ENCODE results near the gene TAS1R2.
"Not testable (repeated sequence)": the region's sequence is repeated elsewhere in the genome, so short reads cannot be mapped to it uniquely, and the experiment has no call there.

TAS1R2 gene

DNA sequence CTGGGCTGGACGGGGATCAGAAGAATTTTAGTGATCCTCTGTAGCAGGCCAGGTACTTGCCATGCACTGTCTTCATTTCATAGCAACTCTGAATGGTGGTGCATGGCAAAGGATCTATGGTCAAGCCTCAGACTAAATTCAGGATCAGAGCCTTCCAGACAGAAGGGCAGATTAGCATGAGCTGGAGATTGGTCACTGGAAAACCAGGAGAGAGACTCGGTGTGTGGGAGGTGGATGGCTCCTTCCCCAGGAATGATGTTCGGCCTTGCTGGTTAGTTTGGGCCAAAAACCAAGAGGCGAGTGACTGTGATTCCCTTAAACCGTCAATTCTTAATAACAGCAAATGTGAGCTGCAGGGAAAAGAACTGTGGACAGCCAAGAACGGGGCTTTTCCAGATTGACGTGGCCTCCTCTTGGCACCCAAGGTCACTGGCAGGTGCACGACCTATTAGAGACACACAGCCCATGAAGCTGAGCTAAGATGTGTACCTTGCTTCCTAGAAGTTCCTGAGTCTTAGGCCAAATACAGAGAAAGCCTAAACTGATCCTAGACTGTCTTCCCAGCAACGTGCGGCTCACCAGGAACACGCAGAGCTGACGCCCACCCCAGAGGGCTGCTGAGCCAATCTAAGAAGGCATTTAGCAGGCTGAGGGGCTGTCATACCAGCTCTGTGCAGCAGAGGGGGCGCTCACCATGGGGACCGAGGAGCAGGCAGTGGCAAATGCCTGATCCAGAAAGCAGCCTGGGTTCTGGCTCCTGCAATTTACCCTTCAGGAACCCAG is 24.4 kb upstream of the TAS1R2 start:
- peak; percentile 49 to 58 for DNase-seq

- no peak for DNase-seq
These were observed 23.6 kb upstream of the TAS1R2 start for GRCh38 chr1:18883079-18883478.

GRCh38 chr1:18882486-18882885 is 23.0 kb upstream of the TAS1R2 start:
- no peak for DNase-seq

DNA sequence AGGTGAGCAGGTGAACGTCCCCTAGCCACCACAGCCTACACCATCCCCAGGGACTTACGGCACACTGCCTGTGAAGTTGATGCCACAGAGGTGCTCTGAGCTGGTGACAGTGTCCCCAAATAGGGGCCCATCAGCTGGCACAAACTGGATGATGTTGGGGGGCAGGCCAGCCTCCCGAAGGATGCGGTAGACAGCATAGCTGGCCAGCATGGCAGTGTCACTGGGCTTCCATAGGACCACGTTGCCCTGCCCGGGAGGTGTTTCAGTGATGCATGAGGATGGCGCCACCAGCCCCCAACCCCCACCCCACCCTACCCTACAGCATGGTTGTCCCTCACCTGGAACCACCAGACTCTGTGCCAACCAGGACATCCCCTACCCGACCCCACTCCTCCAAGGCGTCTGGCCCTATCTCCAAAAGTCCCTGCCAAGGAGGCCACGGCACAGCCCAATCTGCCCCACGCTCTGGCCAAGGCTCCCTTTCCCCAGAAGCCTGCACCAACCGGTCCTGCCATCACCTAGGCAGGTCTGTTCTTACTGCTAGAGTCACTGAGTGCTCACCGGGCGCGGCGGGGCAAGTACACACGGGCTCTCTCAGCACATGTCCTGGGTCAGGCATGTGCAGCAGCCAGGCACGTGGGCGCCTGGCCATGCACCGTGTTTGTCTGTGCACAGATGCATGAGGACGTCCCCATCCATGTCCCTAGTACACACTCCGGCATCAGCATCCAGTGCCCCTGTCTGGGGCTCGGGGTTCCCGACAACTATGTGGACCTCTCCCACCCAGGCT is 22.4 kb upstream of the TAS1R2 start:
- no peak for DNase-seq

GRCh38 chr1:18881164-18881563 is 21.7 kb upstream of the TAS1R2 start:
- DNase-seq: no peak

DNA sequence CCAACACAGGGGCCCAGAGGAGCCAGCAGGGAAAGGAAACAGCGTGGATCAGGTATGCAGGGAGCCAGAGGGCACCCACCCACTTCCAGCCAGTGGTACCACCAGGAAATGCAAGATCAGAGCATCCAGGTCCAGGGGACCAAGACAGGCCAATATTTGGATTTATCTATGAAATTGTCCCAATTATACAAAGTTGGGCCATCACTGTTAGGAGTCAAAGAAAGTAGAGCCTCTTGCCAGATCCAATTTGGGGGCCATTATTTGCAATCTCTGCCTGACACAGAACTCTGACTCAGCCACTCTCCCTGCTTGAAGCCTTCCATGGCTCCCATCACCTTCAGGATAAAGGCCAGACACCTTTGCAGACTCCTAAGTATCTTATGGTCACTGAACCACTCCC is 21.1 kb upstream of the TAS1R2 start:
- DNase-seq: no peak

- DNase-seq: no peak
These were observed 20.4 kb upstream of the TAS1R2 start for GRCh38 chr1:18879791-18880309.

GRCh38 chr1:18879215-18879790 is 19.8 kb upstream of the TAS1R2 start:
- no peak for DNase-seq

GRCh38 chr1:18878538-18879214 is 19.2 kb upstream of the TAS1R2 start:
- DNase-seq: no peak

- DNase-seq: no peak
These were observed 17.8 kb upstream of the TAS1R2 start for GRCh38 chr1:18877282-18877681.

- no peak for DNase-seq
These were observed 16.8 kb upstream of the TAS1R2 start for GRCh38 chr1:18876210-18876609.

DNA sequence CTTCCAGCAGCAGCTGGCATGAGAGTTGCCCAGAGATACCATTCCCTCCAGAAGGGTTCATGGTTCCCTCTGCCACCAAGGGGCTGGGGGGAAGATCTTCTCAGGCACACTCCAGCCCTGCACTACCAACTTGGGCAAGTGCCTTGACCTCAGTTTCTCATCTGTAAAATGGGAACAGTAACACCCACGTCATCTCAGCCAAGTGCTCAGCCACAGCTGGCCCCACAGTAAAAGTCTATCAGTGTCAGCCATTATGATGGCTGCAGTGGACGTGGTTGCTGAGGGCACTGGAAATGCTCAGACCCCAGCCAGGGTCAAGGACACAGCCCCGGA is 16.3 kb upstream of the TAS1R2 start:
- DNase-seq: no peak

GRCh38 chr1:18875107-18875795 is 15.8 kb upstream of the TAS1R2 start:
- peak; percentile 15 to 69 for DNase-seq

GRCh38 chr1:18874600-18874999 is 15.1 kb upstream of the TAS1R2 start:
- no peak for DNase-seq

- DNase-seq: no peak
These were observed 14.6 kb upstream of the TAS1R2 start for GRCh38 chr1:18874036-18874435.

DNA sequence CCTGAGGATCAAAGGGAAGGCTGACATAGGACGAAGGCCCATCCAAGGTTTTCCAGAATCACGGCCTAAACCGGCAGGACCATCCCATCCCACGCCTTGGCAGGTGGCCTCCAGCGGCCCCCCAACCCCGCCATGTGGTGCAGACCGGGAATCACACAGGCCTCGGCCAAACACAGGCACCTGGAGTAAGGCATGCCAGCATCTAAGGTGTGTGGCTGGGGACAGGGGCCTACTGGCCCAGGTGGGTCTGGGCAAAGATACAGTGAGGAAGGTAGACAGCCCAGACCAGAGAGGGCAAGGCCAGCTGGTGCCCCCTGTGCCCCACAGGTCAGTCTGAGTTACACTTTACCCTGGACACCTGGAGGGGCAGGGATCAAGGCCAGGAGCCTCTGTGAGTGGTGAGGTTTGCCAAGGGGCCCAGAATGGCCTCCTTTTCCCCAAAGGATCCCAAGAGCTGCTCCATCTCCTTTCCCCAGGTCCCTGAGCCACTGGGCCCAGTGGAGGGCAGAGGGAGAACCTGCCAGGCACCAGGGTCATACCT is 12.7 kb upstream of the TAS1R2 start:
- no peak for DNase-seq

DNA sequence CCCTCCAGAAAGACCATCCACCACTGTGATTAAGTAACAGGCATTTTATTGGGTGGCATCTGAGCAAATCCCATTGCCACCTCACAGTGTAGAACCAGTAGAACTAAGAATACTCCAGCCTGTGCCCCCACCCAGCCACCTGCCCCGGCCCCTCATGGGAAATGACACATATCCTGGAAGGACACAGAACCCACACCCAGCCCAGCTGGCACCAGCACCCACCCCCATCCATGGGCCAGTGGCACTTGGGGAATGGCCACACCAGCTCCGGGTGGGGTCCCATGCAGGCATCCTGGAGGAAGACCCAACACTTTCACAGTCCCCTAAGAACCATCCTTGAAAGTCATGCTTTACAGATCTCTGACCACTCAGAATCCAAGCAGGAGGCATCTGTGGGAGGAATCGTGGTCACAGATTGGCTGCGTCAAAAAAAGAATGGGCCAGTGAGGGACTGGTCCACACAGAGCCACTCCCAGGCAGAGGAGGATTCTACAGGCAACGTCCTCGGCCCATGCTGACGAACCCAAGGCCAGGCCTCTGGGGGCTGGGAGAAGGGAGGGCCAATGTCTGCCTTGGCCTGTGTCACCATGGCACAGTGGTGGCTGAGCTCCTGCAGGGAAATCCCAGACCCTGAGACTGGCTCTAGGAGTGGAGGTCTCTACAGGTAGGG is 12.1 kb upstream of the TAS1R2 start:
- no peak for DNase-seq

- DNase-seq: no peak
These were observed 11.5 kb upstream of the TAS1R2 start for GRCh38 chr1:18870957-18871356.

DNA sequence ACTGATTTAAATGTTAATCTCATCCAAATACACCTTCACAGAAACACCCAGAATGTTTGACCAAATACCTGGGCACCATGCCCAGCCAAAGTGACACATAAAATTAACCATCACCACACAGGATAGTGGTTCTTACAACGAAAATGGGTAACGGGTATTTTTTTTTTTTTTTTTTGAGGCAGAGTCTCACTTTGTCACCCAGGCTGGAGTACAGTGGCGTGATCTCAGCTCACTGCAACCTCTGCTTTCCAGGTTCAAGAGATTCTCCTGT is 11.1 kb upstream of the TAS1R2 start:
- DNase-seq: not testable (repeated sequence)

- no peak for DNase-seq
These were observed 10.6 kb upstream of the TAS1R2 start for GRCh38 chr1:18869847-18870594.

DNA sequence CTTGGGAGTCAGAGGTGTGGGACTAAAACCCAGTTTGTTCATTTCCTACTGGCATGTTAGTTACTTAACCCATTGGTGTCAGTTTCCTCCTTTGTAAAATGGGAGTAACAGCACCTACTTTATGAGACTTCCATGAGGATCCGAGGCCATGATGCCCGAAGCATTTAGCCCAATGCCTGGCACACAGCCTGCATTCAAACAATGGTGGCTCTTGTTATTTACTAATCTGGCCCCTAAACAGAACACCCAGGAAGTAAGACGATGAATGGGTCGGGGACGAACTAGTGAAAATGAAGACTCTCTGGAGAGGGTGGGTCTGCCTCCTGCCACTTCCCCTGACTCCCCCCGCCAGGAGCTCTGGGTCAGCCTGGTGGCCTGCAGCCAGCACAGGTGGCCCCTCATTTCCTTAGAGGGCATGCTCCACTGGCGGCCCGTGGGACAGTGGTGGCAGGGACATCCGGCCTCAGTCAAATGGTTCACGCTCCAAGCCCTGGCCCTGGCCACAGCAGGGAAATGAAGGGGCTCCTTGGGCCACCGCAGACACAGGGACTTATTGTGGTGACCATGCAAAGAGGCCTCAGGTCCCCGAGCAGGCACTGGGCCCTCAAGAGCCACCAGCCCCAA is 9.5 kb upstream of the TAS1R2 start:
- no peak for DNase-seq

Measured in hippocampal formation (tissue), 2 donors.